Measurements from ENCODE around the gene PGBD1. TPM values are rescaled to one million over a fixed set of nuclear protein-coding genes. Genes with fewer than 3 reads are reported as not detected.

PGBD1 gene
- total RNA-seq, 2 donors from 2014 or later, result 8.7 to 10.8 TPM

- H3K4me1 Mint-ChIP-seq, result peaks cover 12% of the 10 kb centered on the region
- DNase-seq, result no peak
- peaks cover 39% of the 10 kb centered on the region for H3K36me3 Mint-ChIP-seq (ENCODE audit: low read depth)
Observed at GRCh38 chr6:28282926-28283325, 1.6 kb downstream of the PGBD1 start.

GRCh38 chr6:28291573-28291972, 10.2 kb downstream of the PGBD1 start:
- no peak for TF ChIP-seq CTCF (conservative IDR thresholded peaks at IDR 0.05)
- H3K4me1 ChIP-seq (ENCODE audit: control insufficient read depth, insufficient read depth, low read length), result peaks cover 3% of the 10 kb centered on the region
- Mint-ChIP-seq H3K4me1 (no peaks in the 10 kb centered on the region), H3K9me3 (peaks cover 14% of the 10 kb centered on the region), H3K27ac (no peak overlapping the region), H3K4me3 (no peak overlapping the region), H3K27me3 (ENCODE audit: insufficient read depth) (no peaks in the 10 kb centered on the region), H3K36me3 (ENCODE audit: low read depth) (peaks cover 53% of the 10 kb centered on the region)
- H3K9ac ChIP-seq (ENCODE audit: extremely low read depth, low read length, poor library complexity, severe bottlenecking), result no peak overlapping the region
- no peak for DNase-seq
- H3K27ac ChIP-seq (ENCODE audit: low read depth, low read length), result no peak overlapping the region
- H3K27me3 ChIP-seq (ENCODE audit: control insufficient read depth, insufficient read depth, low read length, poor library complexity, severe bottlenecking), result no peaks in the 10 kb centered on the region
- peaks cover 13% of the 10 kb centered on the region for H3K9me3 ChIP-seq (ENCODE audit: control insufficient read depth, low read length)
- H3K4me3 ChIP-seq (ENCODE audit: low read length), result no peak overlapping the region
- H3K36me3 ChIP-seq (ENCODE audit: control insufficient read depth, insufficient read depth, low read length), result peaks cover 37% of the 10 kb centered on the region

More at GRCh38 chr6:28282926-28283325, 1.6 kb downstream of the PGBD1 start:
- Mint-ChIP-seq H3K27ac (no peak overlapping the region), H3K27me3 (ENCODE audit: insufficient read depth) (peaks cover 2% of the 10 kb centered on the region), H3K9me3 (no peaks in the 10 kb centered on the region), H3K4me3 (peak overlapping the region; percentile 86)
- Histone ChIP-seq H3K4me1 (ENCODE audit: control insufficient read depth, insufficient read depth, low read length) (no peaks in the 10 kb centered on the region), H3K27ac (ENCODE audit: low read depth, low read length) (no peak overlapping the region), H3K36me3 (ENCODE audit: control insufficient read depth, insufficient read depth, low read length) (peaks cover 38% of the 10 kb centered on the region), H3K4me3 (ENCODE audit: low read length) (peak overlapping the region; percentile 99), H3K9ac (ENCODE audit: extremely low read depth, low read length, poor library complexity, severe bottlenecking) (no peak overlapping the region), H3K9me3 (ENCODE audit: control insufficient read depth, low read length) (no peaks in the 10 kb centered on the region), H3K27me3 (ENCODE audit: control insufficient read depth, insufficient read depth, low read length, poor library complexity, severe bottlenecking) (peaks cover 9% of the 10 kb centered on the region)
- TF ChIP-seq CTCF (conservative IDR thresholded peaks at IDR 0.05), result no peak
- 94 to 95% methylated on average over 2 of the region's 2 CpGs for WGBS, 2 experiments (ENCODE audit: insufficient coverage in 1 of 2, insufficient read length in 1 of 2)

GRCh38 chr6:28295326-28295725, 14.0 kb downstream of the PGBD1 start:
- WGBS, 2 experiments (ENCODE audit: insufficient coverage in 1 of 2, insufficient read length in 1 of 2), result 92 to 98% methylated on average over 2 to 5 of the region's 5 CpGs
- H3K36me3 Mint-ChIP-seq (ENCODE audit: low read depth), result peaks cover 45% of the 10 kb centered on the region
- Histone ChIP-seq H3K9ac (ENCODE audit: extremely low read depth, low read length, poor library complexity, severe bottlenecking) (no peak overlapping the region), H3K27ac (ENCODE audit: low read depth, low read length) (no peak overlapping the region), H3K36me3 (ENCODE audit: control insufficient read depth, insufficient read depth, low read length) (peaks cover 14% of the 10 kb centered on the region), H3K9me3 (ENCODE audit: control insufficient read depth, low read length) (peaks cover 8% of the 10 kb centered on the region), H3K4me1 (ENCODE audit: control insufficient read depth, insufficient read depth, low read length) (peaks cover 6% of the 10 kb centered on the region), H3K4me3 (ENCODE audit: low read length) (no peak overlapping the region), H3K27me3 (ENCODE audit: control insufficient read depth, insufficient read depth, low read length, poor library complexity, severe bottlenecking) (no peaks in the 10 kb centered on the region)
- no peak overlapping the region for H3K27ac Mint-ChIP-seq
- H3K27me3 Mint-ChIP-seq (ENCODE audit: insufficient read depth), result no peaks in the 10 kb centered on the region
- H3K4me1 Mint-ChIP-seq, result peaks cover 3% of the 10 kb centered on the region
- no peak overlapping the region for H3K4me3 Mint-ChIP-seq
- no peak for DNase-seq
- no peak for TF ChIP-seq CTCF (conservative IDR thresholded peaks at IDR 0.05)
- H3K9me3 Mint-ChIP-seq, result peaks cover 14% of the 10 kb centered on the region
